Hematopoietic multipotent progenitor cell treated with erythropoietin and hydrocortisone succinate and interleukin-3 and kit ligand, for 4 days (in vitro differentiated cells): ENCODE results near the gene TBL1XR1.

Experiments
- DNase-seq: peaks from one replicate; pipeline ENCODE4 v3.0.0-alpha.2; 2015

Gene TBL1XR1

DNA sequence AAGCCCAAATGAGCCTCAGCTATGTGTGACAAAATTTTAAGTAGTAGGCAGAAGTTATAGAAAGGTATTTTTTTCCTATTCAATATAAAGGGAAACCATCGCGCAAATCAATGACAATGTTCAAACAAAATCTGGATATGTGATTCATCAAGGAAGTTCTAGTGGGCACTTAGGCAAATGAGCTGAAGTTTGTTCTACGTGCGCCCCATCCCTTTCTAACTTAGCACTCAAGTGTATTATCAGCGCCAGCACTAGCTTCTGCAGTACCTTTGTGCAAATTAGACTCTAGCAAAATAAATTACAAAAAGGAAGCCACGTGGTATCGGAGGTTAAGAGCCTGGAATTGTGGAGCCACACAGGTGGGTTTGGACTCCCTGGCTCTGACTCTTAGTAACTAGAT lies 91.1 kb downstream of the TBL1XR1 start:
- DNase-seq = no peak

DNA sequence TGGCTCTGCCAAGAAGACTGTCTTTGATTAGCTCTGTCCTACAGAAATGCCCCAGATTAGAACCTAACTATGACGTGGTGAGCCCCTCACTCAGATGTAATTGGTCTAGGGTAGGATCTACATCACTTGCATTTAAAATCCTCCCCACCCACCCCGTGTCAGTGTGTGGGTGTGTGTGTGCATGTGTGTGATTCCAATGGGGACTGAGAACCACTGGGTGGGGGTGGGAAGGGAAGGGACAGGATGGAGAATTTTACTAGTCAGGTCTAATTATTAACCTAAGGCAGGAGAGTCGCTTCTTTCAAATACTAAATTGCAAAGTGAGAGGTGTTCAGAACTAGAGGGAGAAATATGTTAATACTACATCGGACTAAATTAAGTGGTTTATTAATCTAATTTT lies 91.7 kb downstream of the TBL1XR1 start:
- DNase-seq = no peak

DNA sequence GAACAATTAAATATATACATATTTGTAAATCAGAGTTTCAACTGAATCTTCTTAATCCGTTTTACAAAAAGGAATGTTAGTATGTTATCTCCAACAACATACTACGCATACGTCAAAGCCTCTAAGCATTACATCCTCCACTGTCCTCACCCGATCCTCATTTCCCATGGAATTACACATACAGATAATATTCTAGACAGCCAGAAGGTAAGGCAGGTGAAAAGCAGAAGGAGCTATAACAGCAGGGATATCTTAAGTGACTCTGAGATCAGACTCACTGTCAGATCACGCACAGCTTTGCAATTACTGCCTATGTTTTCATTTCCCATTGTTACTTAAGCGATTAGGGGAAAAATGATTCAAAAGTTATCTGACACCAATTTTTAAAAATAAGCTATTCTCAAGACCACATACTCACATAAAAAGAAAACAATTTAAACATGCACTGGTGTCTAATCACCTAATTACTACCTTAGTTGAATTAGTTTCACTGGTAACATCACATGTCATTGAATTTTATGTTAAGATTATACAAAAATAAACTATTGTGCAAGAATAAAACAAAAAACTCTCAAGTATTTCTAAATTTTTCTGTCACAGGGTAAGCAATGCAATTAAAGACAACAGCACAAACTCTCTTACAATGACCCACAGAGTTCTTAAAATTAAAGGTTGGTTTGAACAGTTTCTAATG lies 92.8 kb downstream of the TBL1XR1 start:
- no peak for DNase-seq

DNA sequence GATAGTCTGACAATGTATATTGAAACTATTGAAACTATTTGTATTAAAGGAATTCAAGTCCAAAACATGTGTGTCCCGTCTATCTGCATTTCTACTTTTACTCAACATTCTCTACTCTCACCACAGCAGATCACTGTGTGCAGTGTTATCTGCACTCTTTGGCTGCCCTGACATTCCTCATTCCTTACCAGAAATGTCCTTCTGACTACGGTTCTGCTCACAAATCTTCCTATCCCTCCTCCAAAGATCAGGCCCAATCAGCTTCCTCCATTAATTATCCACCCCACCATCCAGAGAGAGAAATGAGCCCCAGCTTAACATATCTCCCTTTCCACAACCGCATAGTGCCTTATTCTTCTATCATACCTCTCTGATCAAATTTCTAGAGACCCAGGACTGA lies 94.7 kb downstream of the TBL1XR1 start:
- peak; percentile 34 for DNase-seq

DNA sequence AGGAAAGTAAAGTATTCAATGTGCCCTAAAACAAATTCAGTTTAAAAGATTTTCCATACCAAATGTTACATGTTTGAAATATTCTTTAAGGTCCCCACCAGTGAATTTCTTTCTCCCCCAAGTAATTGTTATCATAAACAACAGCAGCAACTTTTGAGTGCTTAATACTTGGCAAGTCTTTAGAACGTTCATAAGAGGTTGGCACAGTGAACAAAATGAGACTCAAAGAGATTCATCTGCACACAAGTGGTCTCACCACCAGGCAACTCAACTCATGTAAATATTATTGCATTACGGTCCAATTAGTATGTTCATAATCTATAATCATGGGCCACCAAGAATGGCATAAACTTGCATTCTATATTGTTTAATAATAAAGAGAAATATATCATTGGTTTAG lies 98.7 kb downstream of the TBL1XR1 start:
- DNase-seq = no peak

DNA sequence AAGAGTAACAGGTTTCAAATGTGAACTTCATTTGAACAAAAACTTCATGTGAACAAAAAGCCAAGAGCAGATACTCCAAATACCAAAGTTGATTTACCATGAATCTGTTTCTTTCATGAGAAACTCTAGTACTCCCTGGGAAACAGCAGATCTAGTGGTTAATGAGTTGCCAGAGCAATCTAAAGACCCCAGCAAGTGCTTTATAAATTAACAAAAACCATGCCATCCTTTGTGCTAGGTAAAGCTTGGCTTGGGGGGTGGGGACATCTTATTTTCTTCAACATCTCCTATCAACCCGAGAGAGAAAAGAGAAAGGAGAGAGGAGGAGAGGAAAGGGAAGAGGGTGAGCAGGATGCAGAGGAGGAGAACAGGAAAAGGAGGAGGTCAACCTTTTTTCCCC lies 100.7 kb downstream of the TBL1XR1 start:
- DNase-seq = no peak

DNA sequence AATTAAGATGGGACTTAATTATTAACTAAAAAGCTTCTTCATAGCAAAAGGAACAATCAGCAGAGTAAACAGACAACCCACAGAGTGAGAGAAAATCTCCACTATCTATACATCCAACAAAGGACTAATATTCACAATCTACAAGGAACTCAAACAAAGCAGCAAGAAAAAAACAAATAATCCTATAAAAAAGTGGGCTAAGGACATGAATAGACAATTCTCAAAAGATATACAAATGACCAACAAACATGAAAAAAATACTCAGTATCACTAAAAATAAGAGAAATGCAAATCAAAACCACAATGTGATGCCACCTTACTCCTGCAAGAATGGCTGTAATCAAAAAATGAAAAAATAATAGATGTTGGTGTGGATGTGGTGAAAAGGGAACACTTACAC lies 103.3 kb downstream of the TBL1XR1 start:
- DNase-seq = no peak

DNA sequence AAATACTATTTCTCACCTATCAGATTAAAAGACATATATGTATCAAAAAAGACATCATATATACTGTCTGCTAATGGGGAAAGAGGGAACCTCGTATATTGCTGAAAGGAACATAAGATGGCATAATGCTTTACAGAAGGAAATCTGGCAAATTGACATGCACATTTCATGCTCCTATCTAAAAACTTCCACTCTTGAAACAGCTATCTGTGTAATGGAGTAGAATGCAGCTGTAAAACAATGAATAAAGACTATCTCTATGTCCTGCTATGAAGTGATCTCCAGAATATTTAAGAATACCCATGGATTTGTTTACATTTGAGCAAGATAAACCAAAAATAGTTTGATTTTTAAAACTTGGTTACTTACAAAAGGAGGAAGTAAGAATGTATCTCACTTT lies 107.4 kb downstream of the TBL1XR1 start:
- no peak for DNase-seq

DNA sequence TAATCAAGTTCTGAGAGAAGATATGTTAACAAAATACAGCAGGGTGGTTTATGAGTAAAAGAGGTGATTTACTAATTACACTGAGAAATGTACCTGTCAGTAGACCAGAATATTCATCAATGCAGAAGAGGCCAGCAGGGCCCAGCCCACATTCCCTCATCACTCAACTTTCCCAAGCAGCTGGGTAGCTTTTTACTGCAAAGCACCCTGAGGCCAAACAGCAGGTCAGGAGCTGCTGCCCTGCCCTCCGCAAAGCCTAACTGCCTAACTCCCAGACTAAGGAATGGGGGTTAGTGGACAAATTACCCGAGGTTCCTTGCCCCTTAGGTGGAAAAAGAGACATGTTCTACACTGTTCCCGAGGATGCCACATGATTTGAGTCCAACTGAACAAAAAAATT lies 108.2 kb downstream of the TBL1XR1 start:
- DNase-seq = no peak

DNA sequence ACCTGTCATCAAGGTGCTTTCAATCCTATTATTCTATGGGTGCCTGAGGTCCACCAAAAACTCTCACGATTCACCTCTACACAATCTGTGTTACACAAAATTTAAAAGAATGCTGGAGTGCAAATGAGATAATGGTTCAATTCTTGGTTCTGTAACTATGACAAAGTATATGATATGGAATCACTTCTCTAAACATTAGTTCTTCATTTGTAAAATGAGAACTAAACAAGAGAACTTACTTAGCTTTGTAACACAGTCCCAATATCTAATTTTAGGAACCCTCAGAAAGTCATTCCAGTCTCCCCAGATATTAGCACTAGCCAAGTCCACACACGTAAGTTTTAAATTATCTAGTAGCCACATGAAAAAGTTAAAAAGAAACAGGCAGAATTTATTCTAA lies 111.5 kb downstream of the TBL1XR1 start:
- DNase-seq = no peak

DNA sequence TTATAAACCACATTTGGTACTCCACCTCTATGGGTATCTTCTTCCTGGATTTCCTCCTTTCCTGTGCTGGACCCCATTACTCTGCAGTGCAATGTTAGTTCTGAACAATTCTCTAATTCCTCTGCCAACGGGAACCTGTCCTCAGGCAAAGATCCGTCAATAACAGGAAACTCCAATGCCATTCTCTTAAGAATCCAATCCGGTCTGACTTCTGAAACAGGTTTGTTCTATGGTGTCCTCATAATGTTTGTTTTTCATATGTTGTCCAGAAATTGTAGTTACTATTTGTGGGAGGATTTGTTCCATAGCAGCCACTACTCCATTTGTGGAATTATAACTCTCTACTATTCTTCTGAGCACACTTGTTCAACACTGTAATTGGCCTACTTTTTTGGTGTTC lies 112.7 kb downstream of the TBL1XR1 start:
- DNase-seq = no peak

DNA sequence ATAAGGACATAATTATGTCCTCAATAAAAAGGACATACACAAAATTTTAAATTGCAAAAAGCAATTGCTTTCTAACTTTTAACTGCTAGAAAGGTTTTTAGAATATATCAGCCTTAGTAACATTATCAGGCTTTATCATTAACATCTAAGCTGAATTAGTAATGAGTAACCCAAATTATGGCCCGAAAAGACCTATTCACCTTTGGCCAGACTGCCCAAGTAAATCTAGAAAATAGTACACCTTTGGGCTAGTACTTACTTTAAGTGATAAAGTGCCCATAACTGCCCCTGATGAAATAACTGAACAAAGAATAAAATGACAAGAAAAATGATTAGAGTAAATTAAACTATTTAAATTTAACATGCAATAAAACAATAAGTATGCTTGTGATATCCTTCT lies 117.2 kb downstream of the TBL1XR1 start:
- no peak for DNase-seq

DNA sequence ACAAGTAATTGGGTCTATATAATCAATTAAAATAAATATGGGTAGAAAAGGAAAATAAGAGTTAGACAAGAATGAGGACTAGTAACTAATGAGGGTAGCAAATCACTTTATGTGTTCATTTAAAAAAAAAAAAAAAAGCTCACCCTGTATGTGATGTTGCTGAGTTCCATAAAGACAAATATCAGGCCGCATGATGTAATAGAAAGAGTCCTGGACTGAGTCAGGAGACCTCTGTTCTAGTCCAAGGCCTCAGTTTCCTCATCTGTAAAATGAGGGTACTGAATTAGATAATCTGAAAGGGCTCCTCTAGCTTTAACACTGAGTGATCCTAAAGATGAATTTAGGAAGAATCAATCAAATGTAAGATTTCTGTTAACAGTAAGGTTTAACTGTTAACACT lies 117.6 kb downstream of the TBL1XR1 start:
- no peak for DNase-seq

DNA sequence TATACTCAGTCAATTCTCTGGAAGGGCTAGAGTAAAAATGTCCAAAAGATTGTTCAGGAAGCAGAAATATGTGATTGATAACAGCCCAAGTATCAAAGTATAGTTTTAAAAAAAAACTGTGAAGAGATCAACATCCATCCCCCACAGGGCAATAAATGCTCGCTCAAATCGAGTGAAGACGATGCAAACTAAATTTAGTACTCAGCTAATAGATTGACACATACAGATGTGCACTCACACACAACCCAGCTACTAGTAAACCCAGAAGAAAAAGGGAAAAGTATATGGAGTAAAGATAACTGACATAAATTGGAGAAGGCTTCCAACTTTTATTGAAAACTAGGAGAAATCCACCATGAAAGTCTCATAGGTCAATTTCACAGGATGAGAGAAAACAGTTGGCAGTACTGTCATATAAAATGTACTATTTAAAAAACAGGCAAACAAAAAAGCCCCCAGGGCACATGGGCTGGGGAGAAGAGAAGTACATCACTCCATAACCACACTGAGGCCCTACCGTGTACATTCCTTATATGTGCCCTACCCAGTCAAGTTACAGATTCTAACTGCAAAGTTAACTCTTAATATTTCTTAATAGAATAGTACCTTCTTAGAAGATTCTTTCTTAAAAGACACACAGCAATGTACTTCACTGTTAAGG lies 125.7 kb downstream of the TBL1XR1 start:
- no peak for DNase-seq

DNA sequence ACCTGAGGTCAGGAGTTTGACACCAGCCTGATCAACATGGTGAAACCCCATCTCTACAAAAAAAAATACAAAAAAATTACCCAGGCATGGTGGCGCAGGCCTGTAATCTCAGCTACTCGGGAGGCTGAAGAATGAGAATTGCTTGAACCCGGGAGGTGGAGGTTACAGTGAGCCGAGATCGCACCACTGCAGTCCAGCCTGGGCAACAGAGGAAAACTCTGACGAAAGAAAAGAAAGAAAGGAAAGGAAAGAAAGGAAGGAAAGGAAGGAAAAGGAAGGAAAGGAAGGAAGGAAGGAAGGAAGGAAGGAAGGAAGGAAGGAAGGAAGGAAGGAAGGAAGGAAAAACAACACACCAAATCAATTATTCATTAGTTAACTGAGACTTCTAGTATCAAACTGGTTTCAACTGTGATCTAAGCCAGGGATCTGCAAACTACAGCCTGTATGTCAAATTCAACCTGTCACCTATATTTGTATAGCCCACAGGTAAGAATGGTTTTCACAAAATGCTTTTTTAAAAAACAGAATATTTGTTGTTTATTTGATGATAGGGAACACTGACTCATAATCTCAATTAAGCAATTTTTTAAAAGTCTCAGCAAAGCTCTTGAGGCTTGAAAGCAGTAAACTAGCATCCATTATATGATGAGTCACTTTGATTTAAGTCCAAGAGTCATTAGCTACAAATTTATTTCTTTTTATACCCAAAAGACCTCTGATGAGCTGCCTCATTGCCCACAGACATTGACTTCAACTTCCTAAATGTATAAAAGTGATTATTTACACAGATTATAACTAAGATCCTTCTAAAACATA lies 127.6 kb downstream of the TBL1XR1 start:
- DNase-seq = no peak

DNA sequence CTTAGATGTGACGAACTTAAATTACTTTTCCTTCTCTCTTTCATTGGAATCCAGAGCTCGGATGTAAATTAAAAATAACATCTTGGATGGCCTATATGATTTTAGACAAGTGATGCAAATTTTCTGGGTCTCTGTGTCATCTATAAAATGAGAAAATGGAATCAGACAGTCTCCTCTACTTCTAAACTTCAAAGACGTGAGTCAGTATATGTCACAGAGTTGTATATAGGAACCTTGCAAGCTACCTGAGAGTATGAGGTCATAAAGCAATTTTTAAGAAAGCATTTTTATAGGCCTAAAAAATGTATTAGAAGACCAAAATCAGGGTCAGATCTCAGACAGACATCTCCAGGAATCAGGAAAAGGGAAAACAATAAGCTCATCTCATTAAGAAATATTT lies 128.3 kb downstream of the TBL1XR1 start:
- no peak for DNase-seq

DNA sequence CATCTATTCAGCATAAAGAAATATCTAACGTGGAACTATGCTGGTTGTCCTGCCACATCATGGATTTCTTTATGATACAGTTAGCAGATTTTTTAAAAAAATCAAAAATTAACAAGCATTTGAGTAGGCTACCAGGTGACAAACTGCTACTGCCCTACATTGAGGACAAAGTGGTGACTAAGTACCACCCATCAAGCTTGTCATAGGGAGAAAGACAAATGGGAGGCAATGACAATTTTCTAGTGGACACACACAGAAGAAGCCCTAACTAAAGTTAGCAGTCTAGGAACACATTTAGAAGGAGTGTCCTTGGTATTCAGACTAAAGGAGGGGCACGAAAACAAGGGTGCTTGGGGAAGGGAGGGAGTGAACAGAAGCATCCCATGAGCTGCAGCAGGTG lies 131.2 kb downstream of the TBL1XR1 start:
- DNase-seq = no peak

DNA sequence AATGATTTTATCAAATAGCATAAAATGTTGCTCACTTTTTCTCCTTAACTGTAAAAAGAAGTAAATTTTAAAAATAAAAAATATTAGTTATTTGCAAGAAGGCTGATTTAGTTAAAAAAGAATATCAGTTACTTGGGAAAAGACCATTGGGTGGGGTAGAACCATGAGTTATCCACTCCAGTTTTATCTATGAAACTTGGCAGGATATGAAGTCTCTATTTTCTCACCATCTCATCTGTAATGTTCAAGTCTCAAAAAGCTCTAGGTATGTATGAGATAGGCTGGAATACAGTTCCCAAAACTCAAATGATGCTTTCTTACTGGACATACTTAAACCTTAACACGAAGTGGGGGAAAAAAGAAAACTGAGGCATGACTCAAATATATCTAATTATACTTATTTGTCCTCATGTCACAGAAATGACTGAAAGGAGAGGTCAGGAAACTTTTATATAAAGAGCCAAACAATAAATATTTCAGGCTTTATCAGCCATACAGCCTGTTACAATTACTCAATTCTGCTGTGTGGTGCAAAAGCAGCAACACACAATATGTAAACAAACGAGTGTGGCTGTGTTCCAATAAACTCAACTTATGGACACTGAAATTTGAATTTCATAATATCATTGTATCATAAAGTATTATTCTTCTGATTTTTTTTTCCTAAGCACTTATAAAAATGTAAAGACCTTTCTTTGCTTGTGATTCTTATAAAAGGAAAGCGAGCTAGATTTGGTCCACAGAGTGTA lies 131.8 kb downstream of the TBL1XR1 start:
- DNase-seq = no peak

DNA sequence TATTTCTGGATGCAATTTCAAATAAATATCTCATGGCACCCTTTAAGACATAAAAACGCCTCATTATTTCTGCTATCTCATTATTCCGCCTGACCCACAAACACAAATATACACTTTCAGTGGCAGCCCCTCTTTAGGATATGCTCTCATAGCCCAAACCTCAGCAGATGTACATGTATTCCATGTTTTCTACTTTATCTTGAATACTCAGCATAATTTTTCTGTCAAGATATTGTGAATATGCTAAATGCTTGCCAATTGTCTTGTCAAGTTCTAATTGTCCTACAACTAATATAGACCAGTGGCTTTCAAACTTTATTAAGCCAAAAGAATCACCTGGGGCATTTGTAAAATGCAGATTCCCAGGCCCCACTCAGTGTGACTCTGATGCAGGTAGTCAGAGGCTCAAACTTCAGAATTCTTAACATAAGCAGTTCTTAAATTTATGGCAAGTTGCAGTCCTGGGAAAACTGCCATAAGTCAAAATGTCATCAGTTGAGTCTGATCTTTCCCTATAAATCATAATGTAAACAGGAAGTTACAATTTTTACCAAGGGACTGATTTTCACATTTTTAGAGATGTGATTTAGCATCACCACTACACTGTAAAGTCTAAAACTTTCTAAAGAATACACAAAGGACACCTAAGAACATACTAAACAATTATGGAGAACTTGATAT lies 135.1 kb downstream of the TBL1XR1 start:
- no peak for DNase-seq

DNA sequence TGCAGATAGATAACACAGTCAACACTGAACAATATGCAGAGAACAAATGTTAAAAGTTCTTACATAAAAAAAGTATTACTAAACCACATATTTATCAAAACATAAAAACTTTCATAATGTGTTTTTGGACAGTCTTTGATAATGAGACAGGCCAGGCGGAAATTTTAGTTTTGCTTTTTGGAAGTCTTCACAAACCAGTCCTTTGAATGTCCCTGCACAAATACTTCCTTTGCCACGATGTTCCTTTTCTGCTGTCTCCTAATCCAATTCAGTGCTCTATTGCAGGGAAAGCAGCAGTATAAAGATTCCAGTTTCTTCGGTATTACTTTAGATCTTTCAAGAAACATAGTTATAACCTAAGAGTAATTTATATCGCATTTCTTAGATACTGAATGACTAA lies 135.9 kb downstream of the TBL1XR1 start:
- no peak for DNase-seq

DNA sequence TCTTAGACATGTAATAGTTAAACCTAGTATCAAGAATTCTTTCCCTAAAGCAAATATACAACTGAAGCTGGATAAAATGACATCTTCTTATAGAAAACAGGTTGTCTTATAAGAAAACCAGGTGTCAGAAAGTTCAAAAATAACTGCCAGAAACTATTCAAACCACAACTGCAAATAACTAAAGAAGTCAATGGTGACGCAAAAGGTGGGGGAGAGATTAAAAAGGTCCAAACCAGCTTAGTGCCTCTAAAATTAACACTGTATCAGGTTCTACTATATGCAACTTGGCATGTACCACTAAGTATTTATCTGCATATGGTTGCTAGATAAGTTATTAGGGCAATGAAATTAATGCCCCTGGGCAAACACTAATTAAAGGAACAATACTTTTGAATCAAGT lies 136.8 kb downstream of the TBL1XR1 start:
- DNase-seq = no peak

DNA sequence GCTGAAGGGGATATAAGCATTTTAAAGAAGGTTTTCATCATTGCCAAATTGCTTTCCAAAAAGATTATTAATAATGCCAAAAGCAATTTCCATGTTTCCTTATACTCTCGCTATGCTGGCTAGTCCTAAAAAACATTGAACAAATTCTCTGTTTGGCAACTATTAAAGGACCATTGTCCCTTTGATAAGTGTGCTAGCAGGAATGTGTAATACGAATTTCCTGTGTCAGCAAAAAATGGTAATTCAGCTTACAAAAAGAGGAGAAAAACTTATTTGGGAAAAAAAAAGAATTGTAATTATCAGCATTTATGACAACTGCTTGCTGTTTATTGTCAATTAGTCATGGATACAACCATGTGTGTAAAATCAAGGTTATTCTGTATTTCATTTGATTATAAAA lies 138.6 kb downstream of the TBL1XR1 start:
- DNase-seq = no peak

DNA sequence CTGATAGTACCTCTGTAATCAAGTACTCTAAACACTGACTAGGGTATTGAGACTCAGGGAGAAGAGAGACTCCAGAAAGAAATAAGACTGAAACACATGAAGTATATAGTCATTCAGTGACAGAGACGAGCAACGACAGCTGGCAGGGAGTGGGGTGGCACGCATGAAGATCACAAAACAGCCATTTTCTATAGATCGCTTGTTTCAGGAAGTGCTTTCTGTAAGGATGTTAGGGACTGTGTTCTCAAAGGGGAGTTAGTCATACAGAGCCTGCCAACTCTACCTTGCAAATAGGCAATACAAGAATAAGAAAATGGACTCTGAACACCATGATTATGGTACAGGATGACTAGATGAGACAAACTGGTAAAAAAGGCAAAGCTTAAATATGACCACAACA lies 139.5 kb downstream of the TBL1XR1 start:
- DNase-seq = no peak
